K562 (cell line): ENCODE measurements around the gene LIN28B. TPM values are rescaled to one million over a fixed set of nuclear protein-coding genes. Genes with fewer than 3 reads are reported as not detected.

ENCODE experiments used
- CAMTA2 ChIP-seq: fragments of 250-450 bp; sonication (Bioruptor Pico); conservative IDR thresholded peaks from 2 replicates; pipeline ENCODE4 v1.5.1; 2022
- HOXB6 ChIP-seq: fragments of 250-450 bp; sonication (Bioruptor Pico); IDR thresholded peaks from 2 replicates; pipeline ENCODE4 v1.5.1; 2022; ENCODE audit warnings: mild to moderate bottlenecking, borderline replicate concordance
- NCOA1 ChIP-seq: fragments of 450-650 bp; IDR thresholded peaks from 2 replicates; pipeline ENCODE4 v1.6.1; 2016; ENCODE audit warnings: low read depth
- NONO ChIP-seq, 2 experiments: fragments of 200-400 bp in 1 of 2; fragments of 450-650 bp in 1 of 2; formaldehyde crosslinking in 1 of 2; IDR thresholded peaks; 2 replicates each; pipeline ENCODE4 v1.6.1; 2017; ENCODE audit warnings: low read depth in 2 of 2, mild to moderate bottlenecking in 2 of 2, moderate library complexity in 2 of 2, low read length in 1 of 2
- PRPF4 ChIP-seq: fragments of 200-400 bp; formaldehyde crosslinking; IDR thresholded peaks from one replicate; pipeline ENCODE4 v1.6.1; 2017; ENCODE audit warnings: low read length, low read depth, mild to moderate bottlenecking; ENCODE audit not compliant: insufficient read depth, poor library complexity, severe bottlenecking
- PTRF ChIP-seq: fragments of 450-650 bp; IDR thresholded peaks from 2 replicates; pipeline ENCODE4 v1.6.1; 2016; ENCODE audit warnings: mild to moderate bottlenecking, missing genetic modification characterization, missing compliant biosample characterization
- SIRT6 ChIP-seq: IDR thresholded peaks from one replicate; pipeline ENCODE4 v1.6.1; 2012; ENCODE audit warnings: low read depth, mild to moderate bottlenecking, control low read depth, inconsistent platforms, low read length, moderate library complexity
- STAT5B ChIP-seq: fragments of 250-450 bp; sonication (Bioruptor Pico); IDR thresholded peaks from 2 replicates; pipeline ENCODE4 v1.8.0; 2021; ENCODE audit warnings: mild to moderate bottlenecking, inconsistent platforms
- STAT6 ChIP-seq: sonication (generic); formaldehyde crosslinking; IDR thresholded peaks from 2 replicates; pipeline ENCODE4 v1.8.1; 2023; ENCODE audit warnings: mild to moderate bottlenecking, missing genetic modification reagents
- TBP ChIP-seq: optimal IDR thresholded peaks from 2 replicates; pipeline ENCODE3; 2011; ENCODE audit warnings: low read depth, low read length, improper control_type of control experiment
- TSHZ1 ChIP-seq: fragments of 250-450 bp; sonication (Bioruptor Pico); IDR thresholded peaks from 2 replicates; pipeline ENCODE4 v1.4.0; 2020; ENCODE audit warnings: mild to moderate bottlenecking, moderate library complexity
- ZNF318 ChIP-seq, 2 experiments: fragments of 450-650 bp; IDR thresholded peaks; 2 replicates each; pipeline ENCODE4 v1.6.1; 2016; ENCODE audit warnings: mild to moderate bottlenecking in 2 of 2, borderline replicate concordance in 1 of 2, low read depth in 1 of 2, moderate library complexity in 1 of 2
- ZNF644 ChIP-seq: fragments of 200-800 bp; sonication (Bioruptor generic); IDR thresholded peaks from 2 replicates; pipeline ENCODE4 v1.6.1; 2016; ENCODE audit warnings: low read depth, missing genetic modification characterization, missing compliant biosample characterization
- polyA plus RNA-seq, 8 experiments: library from polyadenylated mRNA; depleted of rRNA in 4 of 8; stranded (reverse) in 5 of 8; unstranded in 3 of 8; fragments of >200 nt; fragmentation: Nextera tagmentation in 2 of 8; fragmentation: Illumina TruSeq in 1 of 8; extraction: Ambion mirVana in 2 of 8; extraction: Trizol in 1 of 8; gene quantifications; 2 replicates each; pipeline versions ENCODE4 v1.2.1 to v1.2.3, GENCODE V29; 2011 to 2014; ENCODE audit warnings: inconsistent platforms in 1 of 8, missing spikeins in 1 of 8
- total RNA-seq, 7 experiments: library from RNA; depleted of rRNA in 6 of 7; stranded (reverse); fragments of >200 nt in 6 of 7; fragmentation: Illumina TruSeq in 2 of 7; extraction: Trizol in 2 of 7; gene quantifications; 2 replicates each; pipeline versions ENCODE4 v1.2.1 to v1.2.3, GENCODE V29; 2011 to 2021; ENCODE audit warnings: low replicate concordance in 1 of 7

The LIN28B gene
- total and polyA plus RNA-seq, 9 of the 15 experiments (the other 6 are each of a cell fraction or from before 2014, with no cell fraction given): 20.9 to 77.3 (median 42.1) TPM

GRCh38 chr6:104954190-104954797 is 2.6 kb upstream of the LIN28B start (continued):
- TF ChIP-seq TSHZ1 (CRISPR knock-in tag) (no peak), ZNF318 (IDR thresholded peaks at IDR 0.05; ENCODE audit: borderline replicate concordance in 1 of 2, low read depth in 1 of 2) (0 out of 4 replicates have a peak, but pooled peaks of 1 of the 2 experiments have one; percentile 29), CAMTA2 (CRISPR knock-in tag) (no peak), NCOA1 (0 out of 2 replicates have a peak, but pooled peaks have one; percentile 27), STAT5B (CRISPR knock-in tag) (no peak), TBP (peak; percentile 41), HOXB6 (CRISPR knock-in tag) (no peak), NONO (IDR thresholded peaks at IDR 0.05; ENCODE audit: low read depth in 2 of 2, low read length in 1 of 2) (no peak), STAT6 (CRISPR knock-in tag) (no peak), PRPF4 (no peak), ZNF644 (no peak), PTRF (tag) (no peak), SIRT6 (no peak)
